Endothelial cell (in vitro differentiated cells): Measurements from ENCODE around the gene KIAA1217. TPM values are rescaled to one million over a fixed set of nuclear protein-coding genes. Genes with fewer than 3 reads are reported as not detected.

Source experiments
- DNase-seq: peaks from one replicate; pipeline ENCODE4 v3.0.0; 2021; ENCODE audit warnings: low spot score
- H3K27ac Mint-ChIP-seq: one replicate; pipeline ENCODE4 v1.8.0; 2021; ENCODE audit warnings: mixed read lengths, inconsistent platforms; ENCODE audit not compliant: unreplicated experiment
- H3K27me3 Mint-ChIP-seq: one replicate; pipeline ENCODE4 v1.8.0; 2021; ENCODE audit warnings: mild to moderate bottlenecking, moderate library complexity, mixed read lengths, inconsistent platforms; ENCODE audit not compliant: unreplicated experiment
- H3K36me3 Mint-ChIP-seq: one replicate; pipeline ENCODE4 v1.8.0; 2021; ENCODE audit warnings: mild to moderate bottlenecking, low read depth, mixed read lengths, inconsistent platforms; ENCODE audit not compliant: unreplicated experiment
- H3K4me1 Mint-ChIP-seq: one replicate; pipeline ENCODE4 v1.8.0; 2021; ENCODE audit warnings: mild to moderate bottlenecking, mixed read lengths, inconsistent platforms; ENCODE audit not compliant: unreplicated experiment
- H3K4me3 Mint-ChIP-seq: one replicate; pipeline ENCODE4 v1.8.0; 2021; ENCODE audit warnings: mild to moderate bottlenecking, mixed read lengths, inconsistent platforms; ENCODE audit not compliant: unreplicated experiment
- H3K9me3 Mint-ChIP-seq: one replicate; pipeline ENCODE4 v1.8.0; 2021; ENCODE audit warnings: mixed read lengths, inconsistent platforms; ENCODE audit not compliant: unreplicated experiment
- CTCF ChIP-seq: fragments of 200-600 bp; sonication (generic); IDR thresholded peaks from one replicate; pipeline ENCODE4 v1.5.0; 2021; ENCODE audit warnings: antibody characterized with exemption; ENCODE audit not compliant: unreplicated experiment
- total RNA-seq: library from RNA; stranded (reverse); fragmentation: NEBNext Ultra II Directional; extraction: Animal tissue kit (Norgen Biotek cat#: 25700); gene quantifications from one replicate; pipeline ENCODE4 v1.2.1, GENCODE V29; 2021; ENCODE audit not compliant: unreplicated experiment

KIAA1217 gene
- total RNA-seq, 1 donor from 2014 or later: 70.8 TPM

- TF ChIP-seq CTCF: no peak
- Mint-ChIP-seq H3K27me3 (peaks cover 1% of the 10 kb centered on the region), H3K36me3 (peaks cover 26% of the 10 kb centered on the region), H3K9me3 (no peaks in the 10 kb centered on the region), H3K4me3 (peak overlapping the region; percentile 63), H3K27ac (no peak overlapping the region), H3K4me1 (peaks cover 51% of the 10 kb centered on the region)
- no peak for DNase-seq
These were observed 11.0 kb downstream of the KIAA1217 start for GRCh38 chr10:24219963-24220362.

GRCh38 chr10:24223341-24223740, 14.4 kb downstream of the KIAA1217 start:
- H3K36me3 Mint-ChIP-seq: peaks cover 30% of the 10 kb centered on the region
- H3K4me1 Mint-ChIP-seq: peaks cover 35% of the 10 kb centered on the region
- peak overlapping the region; percentile 8 for H3K4me3 Mint-ChIP-seq
- no peak for DNase-seq
- H3K9me3 Mint-ChIP-seq: no peaks in the 10 kb centered on the region
- peaks cover 2% of the 10 kb centered on the region for H3K27me3 Mint-ChIP-seq
- TF ChIP-seq CTCF: no peak
- H3K27ac Mint-ChIP-seq: peak overlapping the region; percentile 62

- Mint-ChIP-seq H3K9me3 (no peaks in the 10 kb centered on the region), H3K27ac (no peak overlapping the region), H3K4me3 (no peak overlapping the region), H3K27me3 (peaks cover 2% of the 10 kb centered on the region), H3K4me1 (peaks cover 35% of the 10 kb centered on the region), H3K36me3 (peaks cover 30% of the 10 kb centered on the region)
- DNase-seq: no peak
- TF ChIP-seq CTCF: no peak
These were observed 15.0 kb downstream of the KIAA1217 start for GRCh38 chr10:24223953-24224352.

GRCh38 chr10:24228642-24229041, 19.7 kb downstream of the KIAA1217 start:
- Mint-ChIP-seq H3K4me3 (no peak overlapping the region), H3K27me3 (peaks cover 2% of the 10 kb centered on the region), H3K4me1 (peaks cover 4% of the 10 kb centered on the region), H3K27ac (no peak overlapping the region), H3K36me3 (peaks cover 10% of the 10 kb centered on the region), H3K9me3 (no peaks in the 10 kb centered on the region)
- DNase-seq: no peak
- TF ChIP-seq CTCF: no peak

- Mint-ChIP-seq H3K4me3 (no peak overlapping the region), H3K36me3 (peaks cover 10% of the 10 kb centered on the region), H3K27me3 (peaks cover 2% of the 10 kb centered on the region), H3K27ac (no peak overlapping the region), H3K4me1 (peaks cover 3% of the 10 kb centered on the region), H3K9me3 (no peaks in the 10 kb centered on the region)
- no peak for DNase-seq
- no peak for TF ChIP-seq CTCF
These were observed 21.0 kb downstream of the KIAA1217 start for GRCh38 chr10:24229909-24230308.
